NCI-H2196 (cell line): ENCODE measurements around the gene GFOD2.

Experiments
- DNase-seq: peaks from one replicate; lab custom pipeline; 2025; ENCODE audit not compliant: unreplicated experiment; lab: John Stamatoyannopoulos, UW

GFOD2 gene

GRCh38 chr16:67733734-67734470 is 14.8 kb upstream of the GFOD2 start:
- no peak for DNase-seq

GRCh38 chr16:67731753-67732095 is 12.6 kb upstream of the GFOD2 start:
- DNase-seq, result peak; percentile 24

GRCh38 chr16:67731071-67731752 is 12.1 kb upstream of the GFOD2 start:
- no peak for DNase-seq

- DNase-seq, result no peak
Measured at GRCh38 chr16:67730326-67730725, 11.2 kb upstream of the GFOD2 start.

- no peak for DNase-seq
Measured at GRCh38 chr16:67729636-67730248, 10.6 kb upstream of the GFOD2 start.

GRCh38 chr16:67727521-67728485 is 8.7 kb upstream of the GFOD2 start:
- no peak for DNase-seq

GRCh38 chr16:67726106-67727034 is 7.3 kb upstream of the GFOD2 start:
- no peak for DNase-seq

- DNase-seq, result no peak
Measured at GRCh38 chr16:67723911-67724305, 4.8 kb upstream of the GFOD2 start.

GRCh38 chr16:67723151-67723910 is 4.2 kb upstream of the GFOD2 start:
- DNase-seq, result no peak

- no peak for DNase-seq
Measured at GRCh38 chr16:67720236-67720635, 1.1 kb upstream of the GFOD2 start.

GRCh38 chr16:67719778-67720144 is 645 bp upstream of the GFOD2 start:
- no peak for DNase-seq

- DNase-seq, result no peak
Measured at GRCh38 chr16:67718668-67719047, 458 bp downstream of the GFOD2 start.

- no peak for DNase-seq
Measured at GRCh38 chr16:67716097-67716496, 3.0 kb downstream of the GFOD2 start.

- no peak for DNase-seq
Measured at GRCh38 chr16:67714522-67714921, 4.6 kb downstream of the GFOD2 start.

GRCh38 chr16:67713647-67714273 is 5.4 kb downstream of the GFOD2 start:
- DNase-seq, result no peak

- DNase-seq, result no peak
Measured at GRCh38 chr16:67710607-67711006, 8.5 kb downstream of the GFOD2 start.

GRCh38 chr16:67709050-67709449 is 10.1 kb downstream of the GFOD2 start:
- DNase-seq, result no peak

GRCh38 chr16:67708368-67708771 is 10.7 kb downstream of the GFOD2 start:
- no peak for DNase-seq

- DNase-seq, result no peak
Measured at GRCh38 chr16:67707790-67708189, 11.3 kb downstream of the GFOD2 start.
